SK-N-SH (cell line): ENCODE results near the gene SPIN3. TPM values are rescaled to one million over a fixed set of nuclear protein-coding genes. Genes with fewer than 3 reads are reported as not detected.

Experiments
- CTCF ChIA-PET: fragments of 300-600, 350-600 bp; formaldehyde crosslinking; extraction: SDS; loops from one replicate; lab custom pipeline; 2021; lab: Yijun Ruan, JAX
- POLR2A ChIA-PET: fragments of 350-600 bp; sonication (Branson Sonifier 250); formaldehyde crosslinking; extraction: SDS; loops from one replicate; lab custom pipeline; 2020; ENCODE audit warnings: antibody characterized with exemption, inconsistent platforms; lab: Yijun Ruan, JAX
- DNase-seq: peaks from one replicate; pipeline ENCODE4 v3.0.0; 2012
- H2AFZ ChIP-seq: fragments of 200-600 bp; sonication (generic); 2 replicates; pipeline ENCODE4 v1.8.1; 2016; ENCODE audit warnings: antibody characterized with exemption, mild to moderate bottlenecking, low read depth
- H3F3A ChIP-seq: fragments of 200-600 bp; sonication (generic); replicated peaks from 2 replicates; pipeline ENCODE3; 2016; ENCODE audit warnings: antibody characterized with exemption, mild to moderate bottlenecking; ENCODE audit not compliant: insufficient read depth
- H3K27ac ChIP-seq, 2 experiments: fragments of 200-500 bp in 1 of 2; fragments of 200-600 bp in 1 of 2; sonication (Bioruptor generic) in 1 of 2; sonication (generic), shearing (Covaris generic) in 1 of 2; 2 replicates each; pipeline versions ENCODE4 v1.5.1 to v1.6.1; 2014 to 2016; ENCODE audit warnings: low read depth in 2 of 2, inconsistent platforms in 1 of 2, low read length in 1 of 2, mild to moderate bottlenecking in 1 of 2, mixed read lengths in 1 of 2
- H3K27me3 ChIP-seq: fragments of 200-600 bp; sonication (generic), shearing (Covaris generic); 2 replicates; pipeline ENCODE4 v1.6.1; 2016; ENCODE audit warnings: mixed run types; ENCODE audit not compliant: insufficient read depth
- H3K36me3 ChIP-seq, 2 experiments: fragments of 200-500 bp in 1 of 2; fragments of 200-600 bp in 1 of 2; sonication (Bioruptor generic) in 1 of 2; sonication (generic) in 1 of 2; replicated peaks in 1 of 2; 2 replicates each; pipeline versions ENCODE3 to v1.5.1; 2014 to 2016; ENCODE audit warnings: low read length in 1 of 2, mild to moderate bottlenecking in 1 of 2; ENCODE audit not compliant: insufficient read depth in 2 of 2, control insufficient read depth in 1 of 2
- H3K4me1 ChIP-seq, 2 experiments: fragments of 200-500 bp in 1 of 2; fragments of 200-600 bp in 1 of 2; sonication (Bioruptor generic) in 1 of 2; sonication (generic), shearing (Covaris generic) in 1 of 2; 2 replicates each; pipeline versions ENCODE4 v1.5.1 to v1.6.1; 2014 to 2016; ENCODE audit warnings: low read depth in 1 of 2, low read length in 1 of 2, mixed run types in 1 of 2; ENCODE audit not compliant: insufficient read depth in 2 of 2, control insufficient read depth in 1 of 2
- H3K4me2 ChIP-seq: fragments of 200-600 bp; sonication (generic), shearing (Covaris generic); 2 replicates; pipeline ENCODE4 v1.6.1; 2017; ENCODE audit warnings: mixed run types
- H3K4me3 ChIP-seq, 2 experiments: fragments of 200-500 bp in 1 of 2; fragments of 200-600 bp in 1 of 2; sonication (Bioruptor generic) in 1 of 2; sonication (generic), shearing (Covaris generic) in 1 of 2; 2 replicates each; pipeline versions ENCODE4 v1.5.1 to v1.8.1; 2014 to 2016; ENCODE audit warnings: low read depth in 2 of 2, inconsistent platforms in 1 of 2, low read length in 1 of 2, mild to moderate bottlenecking in 1 of 2, mixed read lengths in 1 of 2, moderate library complexity in 1 of 2
- H3K79me2 ChIP-seq: fragments of 200-600 bp; sonication (generic); 2 replicates; pipeline ENCODE4 v1.8.1; 2017; ENCODE audit warnings: mild to moderate bottlenecking; ENCODE audit not compliant: insufficient read depth
- H3K9ac ChIP-seq: fragments of 200-600 bp; sonication (generic); 2 replicates; pipeline ENCODE4 v1.6.1; 2017; ENCODE audit warnings: mixed run types
- H3K9me2 ChIP-seq: fragments of 200-600 bp; sonication (generic); 2 replicates; pipeline ENCODE4 v1.6.1; 2017; ENCODE audit warnings: mixed run types
- H3K9me3 ChIP-seq: fragments of 200-600 bp; sonication (generic); 2 replicates; pipeline ENCODE4 v1.6.1; 2017; ENCODE audit warnings: mixed run types, mild to moderate bottlenecking, moderate library complexity
- H4K20me1 ChIP-seq: fragments of 200-600 bp; sonication (generic); 2 replicates; pipeline ENCODE4 v1.6.1; 2017; ENCODE audit warnings: mild to moderate bottlenecking, mixed run types; ENCODE audit not compliant: insufficient read depth
- CHD2 ChIP-seq: fragments of 150-350 bp; IDR thresholded peaks from 2 replicates; pipeline ENCODE4 v1.6.1; 2018; ENCODE audit warnings: low read length; ENCODE audit not compliant: partially characterized antibody
- EP300 ChIP-seq, 2 experiments: IDR thresholded peaks; 2 replicates each; pipeline versions ENCODE4 v1.4.0 to v1.6.1; 2012; ENCODE audit warnings: borderline replicate concordance in 1 of 2, low read depth in 1 of 2, low read length in 1 of 2
- EZH2phosphoT487 ChIP-seq: fragments of 200-600 bp; sonication (generic); IDR thresholded peaks from 2 replicates; pipeline ENCODE4 v1.6.1; 2017; ENCODE audit warnings: low read depth, mixed run types, mild to moderate bottlenecking, antibody characterized with exemption, moderate library complexity, borderline replicate concordance
- FOSL2 ChIP-seq: IDR thresholded peaks from 2 replicates; pipeline ENCODE4 v1.4.0; 2012; ENCODE audit warnings: low read depth, mild to moderate bottlenecking, moderate library complexity, borderline replicate concordance
- FOXJ3 ChIP-seq: sonication (generic); formaldehyde crosslinking; IDR thresholded peaks from 2 replicates; pipeline ENCODE4 v1.5.1; 2020; ENCODE audit warnings: mild to moderate bottlenecking, missing genetic modification reagents
- FOXM1 ChIP-seq: IDR thresholded peaks from 2 replicates; pipeline ENCODE4 v1.4.0; 2012; ENCODE audit warnings: low read depth, mild to moderate bottlenecking
- GATA2 ChIP-seq: sonication (generic); formaldehyde crosslinking; IDR thresholded peaks from 2 replicates; pipeline ENCODE4 v1.5.0; 2020; ENCODE audit warnings: mild to moderate bottlenecking, missing genetic modification reagents
- MXI1 ChIP-seq: IDR thresholded peaks from 2 replicates; pipeline ENCODE4 v1.6.1; 2012; ENCODE audit warnings: mild to moderate bottlenecking, low read depth, low read length, improper control_type of control experiment
- NFIC ChIP-seq: IDR thresholded peaks from 2 replicates; pipeline ENCODE4 v1.4.0; 2012; ENCODE audit warnings: borderline replicate concordance
- RAD21 ChIP-seq: IDR thresholded peaks from 2 replicates; pipeline ENCODE4 v1.6.1; 2012; ENCODE audit warnings: mild to moderate bottlenecking, low read length
- RCOR1 ChIP-seq: fragments of 150-350 bp; IDR thresholded peaks from 2 replicates; pipeline ENCODE4 v1.6.1; 2017; ENCODE audit warnings: antibody characterized with exemption, low read length
- RXRA ChIP-seq: IDR thresholded peaks from 2 replicates; pipeline ENCODE4 v1.4.0; 2012; ENCODE audit warnings: low read depth, mild to moderate bottlenecking, borderline replicate concordance
- TAF1 ChIP-seq: IDR thresholded peaks from 2 replicates; pipeline ENCODE4 v1.6.1; 2012; ENCODE audit warnings: low read depth, mild to moderate bottlenecking, low read length, moderate library complexity, borderline replicate concordance
- WGBS: methylation state at CpG from one replicate; pipeline ENCODE4 v1.1.6; 2017; ENCODE audit warnings: low lambda C conversion rate; 5-methylcytosine and 5-hydroxymethylcytosine counted together
- polyA plus RNA-seq, 3 experiments: library from polyadenylated mRNA; depleted of rRNA; stranded (reverse); fragments of >200 nt; gene quantifications; 2 replicates each; pipeline ENCODE4 v1.2.3, GENCODE V29; 2012
- TF ChIP-seq, protein P1 (sequence below): IDR thresholded peaks from 2 replicates; pipeline ENCODE4 v1.4.0; 2012; ENCODE audit warnings: low read depth, borderline replicate concordance
- TF ChIP-seq, protein P2 (sequence below): fragments of 150-350 bp; IDR thresholded peaks from 2 replicates; pipeline ENCODE4 v1.6.1; 2016; ENCODE audit warnings: mild to moderate bottlenecking, low read depth, low read length
- TF ChIP-seq, protein P3 (sequence below): IDR thresholded peaks from 2 replicates; pipeline ENCODE4 v1.4.0; 2012; ENCODE audit warnings: low read depth, borderline replicate concordance
- TF ChIP-seq, protein P4 (sequence below): fragments of 150-350 bp; IDR thresholded peaks from 2 replicates; pipeline ENCODE4 v1.6.1; 2017; ENCODE audit warnings: antibody characterized with exemption, low read length, low read depth, borderline replicate concordance
- TF ChIP-seq, protein P5 (sequence below): IDR thresholded peaks from 2 replicates; pipeline ENCODE4 v1.4.0; 2012; ENCODE audit warnings: low read depth

The SPIN3 gene
- polyA plus RNA-seq, 1 of the 3 experiments (the other 2 are of a cell fraction): 10.0 TPM

DNA sequence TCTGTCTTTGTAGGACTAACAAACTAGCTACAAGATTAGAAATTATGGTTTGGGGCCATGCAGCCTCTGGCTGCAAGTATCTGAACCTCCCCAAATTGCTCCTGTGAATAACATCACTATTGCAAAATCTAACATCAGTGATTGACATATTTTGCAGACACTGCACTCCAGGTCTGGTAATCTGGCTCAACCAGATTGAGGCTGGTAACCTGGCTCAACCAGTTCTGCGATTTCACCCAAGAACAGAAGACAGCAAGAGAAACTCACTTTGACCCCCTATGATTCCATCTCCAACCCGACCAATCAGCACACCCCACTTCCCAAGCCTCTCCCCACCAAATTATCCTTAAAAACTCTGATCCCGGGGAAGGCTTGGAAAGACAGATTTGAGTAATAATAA lies 20.9 kb downstream of the SPIN3 start (continued):
- no peak for TF ChIP-seq RXRA
- TF ChIP-seq FOXJ3 (CRISPR knock-in tag): no peak
- no peak for TF ChIP-seq TAF1
- TF ChIP-seq, protein P1, sequence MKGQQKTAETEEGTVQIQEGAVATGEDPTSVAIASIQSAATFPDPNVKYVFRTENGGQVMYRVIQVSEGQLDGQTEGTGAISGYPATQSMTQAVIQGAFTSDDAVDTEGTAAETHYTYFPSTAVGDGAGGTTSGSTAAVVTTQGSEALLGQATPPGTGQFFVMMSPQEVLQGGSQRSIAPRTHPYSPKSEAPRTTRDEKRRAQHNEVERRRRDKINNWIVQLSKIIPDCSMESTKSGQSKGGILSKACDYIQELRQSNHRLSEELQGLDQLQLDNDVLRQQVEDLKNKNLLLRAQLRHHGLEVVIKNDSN: no peak
- TF ChIP-seq NFIC: no peak

DNA sequence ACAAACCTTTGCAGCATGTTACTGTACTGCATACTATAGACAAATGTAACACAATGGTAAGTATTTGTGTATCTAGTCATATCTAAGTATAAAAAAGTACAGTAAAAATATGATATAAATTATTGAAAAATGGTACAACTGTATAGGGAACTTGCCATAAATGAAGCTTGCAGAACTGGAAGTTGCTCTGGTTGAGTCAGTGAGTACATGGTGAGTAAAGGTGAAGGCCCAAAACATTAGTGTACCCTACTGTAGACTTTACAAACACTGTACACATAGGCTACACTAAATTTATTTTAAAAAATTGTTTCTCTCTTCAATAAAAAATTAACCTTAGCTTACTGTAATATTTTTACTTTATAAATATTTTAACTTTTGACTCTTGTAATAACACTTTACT lies 25.8 kb downstream of the SPIN3 start:
- POLR2A ChIA-PET: no interaction called here
- Histone ChIP-seq H3K9me3 (no peaks in the 10 kb centered on the region), H3K9ac (no peak overlapping the region), H3K9me2 (no peaks in the 10 kb centered on the region), H2AFZ (no peak overlapping the region), H3K79me2 (no peaks in the 10 kb centered on the region), H3K27me3 (no peaks in the 10 kb centered on the region; the same call in 1 of the 2 replicates), H3K27ac (peak overlapping the region in 1 of 2 experiments; percentile 20; a peak in 1 of 4 replicates), H3K4me3 (no peak overlapping the region), H3K4me2 (no peak overlapping the region), H3K4me1 (no peaks in the 10 kb centered on the region; a peak in 1 of 4 replicates), H4K20me1 (no peaks in the 10 kb centered on the region), H3K36me3 (no peaks in the 10 kb centered on the region), H3F3A (peaks cover 9% of the 10 kb centered on the region)
- no peak for DNase-seq
- TF ChIP-seq RAD21: no peak
- CTCF ChIA-PET: interaction anchor here (1.0 kb wide), 1 partner anchor 9 kb away, joined by 5 read pairs; no protein-coding TSS in a partner anchor

DNA sequence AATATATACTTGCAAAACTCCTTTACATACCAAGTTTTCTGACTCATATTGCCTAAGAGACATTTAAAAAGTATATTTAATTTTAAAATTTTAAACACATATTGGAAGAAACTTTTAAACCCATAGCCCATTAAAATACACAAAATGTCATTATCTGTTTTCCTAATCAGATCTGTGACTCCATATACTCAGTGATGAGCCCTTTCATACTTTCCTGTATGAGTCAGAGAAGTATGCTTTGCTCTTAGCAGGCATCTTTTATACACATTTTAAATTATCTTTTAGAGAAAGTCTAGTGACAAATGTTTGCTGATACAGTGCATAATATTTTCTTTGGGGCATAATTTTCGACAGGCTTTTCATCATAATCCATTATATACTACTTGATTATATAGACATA lies 26.4 kb downstream of the SPIN3 start:
- H3K4me2 ChIP-seq: no peak overlapping the region
- DNase-seq: no peak
- no peaks in the 10 kb centered on the region; a peak in 1 of 4 replicates for H3K4me1 ChIP-seq
- WGBS: 25% methylated on average over 1 of the region's 1 CpG
- H2AFZ ChIP-seq: no peak overlapping the region
- no peaks in the 10 kb centered on the region for H3K79me2 ChIP-seq
- no peak overlapping the region for H3K9ac ChIP-seq
- no peaks in the 10 kb centered on the region for H3K36me3 ChIP-seq
- H3F3A ChIP-seq: peaks cover 9% of the 10 kb centered on the region
- TF ChIP-seq, protein P2, sequence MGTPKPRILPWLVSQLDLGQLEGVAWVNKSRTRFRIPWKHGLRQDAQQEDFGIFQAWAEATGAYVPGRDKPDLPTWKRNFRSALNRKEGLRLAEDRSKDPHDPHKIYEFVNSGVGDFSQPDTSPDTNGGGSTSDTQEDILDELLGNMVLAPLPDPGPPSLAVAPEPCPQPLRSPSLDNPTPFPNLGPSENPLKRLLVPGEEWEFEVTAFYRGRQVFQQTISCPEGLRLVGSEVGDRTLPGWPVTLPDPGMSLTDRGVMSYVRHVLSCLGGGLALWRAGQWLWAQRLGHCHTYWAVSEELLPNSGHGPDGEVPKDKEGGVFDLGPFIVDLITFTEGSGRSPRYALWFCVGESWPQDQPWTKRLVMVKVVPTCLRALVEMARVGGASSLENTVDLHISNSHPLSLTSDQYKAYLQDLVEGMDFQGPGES: no peak
- TF ChIP-seq EZH2phosphoT487 (no peak), CHD2 (no peak), EP300 (IDR thresholded peaks at IDR 0.05; ENCODE audit: borderline replicate concordance in 1 of 2, low read depth in 1 of 2, low read length in 1 of 2) (peak in 1 of 2 experiments; percentile 18; a peak in 1 of 4 replicates), FOSL2 (peak; percentile 57), MXI1 (no peak), GATA2 (CRISPR knock-in tag) (no peak), NFIC (no peak), RCOR1 (no peak), FOXM1 (no peak)
- TF ChIP-seq, protein P3, sequence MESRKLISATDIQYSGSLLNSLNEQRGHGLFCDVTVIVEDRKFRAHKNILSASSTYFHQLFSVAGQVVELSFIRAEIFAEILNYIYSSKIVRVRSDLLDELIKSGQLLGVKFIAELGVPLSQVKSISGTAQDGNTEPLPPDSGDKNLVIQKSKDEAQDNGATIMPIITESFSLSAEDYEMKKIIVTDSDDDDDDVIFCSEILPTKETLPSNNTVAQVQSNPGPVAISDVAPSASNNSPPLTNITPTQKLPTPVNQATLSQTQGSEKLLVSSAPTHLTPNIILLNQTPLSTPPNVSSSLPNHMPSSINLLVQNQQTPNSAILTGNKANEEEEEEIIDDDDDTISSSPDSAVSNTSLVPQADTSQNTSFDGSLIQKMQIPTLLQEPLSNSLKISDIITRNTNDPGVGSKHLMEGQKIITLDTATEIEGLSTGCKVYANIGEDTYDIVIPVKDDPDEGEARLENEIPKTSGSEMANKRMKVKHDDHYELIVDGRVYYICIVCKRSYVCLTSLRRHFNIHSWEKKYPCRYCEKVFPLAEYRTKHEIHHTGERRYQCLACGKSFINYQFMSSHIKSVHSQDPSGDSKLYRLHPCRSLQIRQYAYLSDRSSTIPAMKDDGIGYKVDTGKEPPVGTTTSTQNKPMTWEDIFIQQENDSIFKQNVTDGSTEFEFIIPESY: no peak
- TF ChIP-seq, protein P4, sequence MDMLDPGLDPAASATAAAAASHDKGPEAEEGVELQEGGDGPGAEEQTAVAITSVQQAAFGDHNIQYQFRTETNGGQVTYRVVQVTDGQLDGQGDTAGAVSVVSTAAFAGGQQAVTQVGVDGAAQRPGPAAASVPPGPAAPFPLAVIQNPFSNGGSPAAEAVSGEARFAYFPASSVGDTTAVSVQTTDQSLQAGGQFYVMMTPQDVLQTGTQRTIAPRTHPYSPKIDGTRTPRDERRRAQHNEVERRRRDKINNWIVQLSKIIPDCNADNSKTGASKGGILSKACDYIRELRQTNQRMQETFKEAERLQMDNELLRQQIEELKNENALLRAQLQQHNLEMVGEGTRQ: no peak
- TF ChIP-seq, protein P5, sequence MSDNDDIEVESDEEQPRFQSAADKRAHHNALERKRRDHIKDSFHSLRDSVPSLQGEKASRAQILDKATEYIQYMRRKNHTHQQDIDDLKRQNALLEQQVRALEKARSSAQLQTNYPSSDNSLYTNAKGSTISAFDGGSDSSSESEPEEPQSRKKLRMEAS: no peak
- TF ChIP-seq, all 33 proteins: peak for 2
- Histone ChIP-seq H3K27me3 (no peaks in the 10 kb centered on the region), H4K20me1 (no peaks in the 10 kb centered on the region), H3K27ac (peak overlapping the region in 1 of 2 experiments; percentile 20; a peak in 1 of 4 replicates), H3K4me3 (no peak overlapping the region), H3K9me3 (no peaks in the 10 kb centered on the region), H3K9me2 (no peaks in the 10 kb centered on the region)
- ChIA-PET CTCF (no interaction called here), POLR2A (no interaction called here)
